Ishikawa (cell line): ENCODE measurements around the gene ZNF747.

Source experiments
- CEBPB ChIP-seq: IDR thresholded peaks from 2 replicates; pipeline ENCODE4 v1.6.1; 2012
- CREB1 ChIP-seq: IDR thresholded peaks from 2 replicates; pipeline ENCODE4 v1.6.1; 2012; ENCODE audit warnings: low read depth
- EGR1 ChIP-seq: IDR thresholded peaks from 2 replicates; pipeline ENCODE4 v1.6.1; 2012
- EP300 ChIP-seq: IDR thresholded peaks from 2 replicates; pipeline ENCODE4 v1.6.1; 2012; ENCODE audit warnings: borderline replicate concordance
- FOXM1 ChIP-seq: IDR thresholded peaks from 2 replicates; pipeline ENCODE4 v1.6.1; 2012; ENCODE audit warnings: low read depth, borderline replicate concordance
- NFIC ChIP-seq: IDR thresholded peaks from 2 replicates; pipeline ENCODE4 v1.6.1; 2012
- RAD21 ChIP-seq: IDR thresholded peaks from 2 replicates; pipeline ENCODE4 v1.6.1; 2012; ENCODE audit warnings: low read depth
- TAF1 ChIP-seq: IDR thresholded peaks from 2 replicates; pipeline ENCODE4 v1.6.1; 2012; ENCODE audit warnings: low read depth, mild to moderate bottlenecking
- TCF12 ChIP-seq: IDR thresholded peaks from 2 replicates; pipeline ENCODE4 v1.6.1; 2012; ENCODE audit warnings: low read depth
- TEAD4 ChIP-seq: IDR thresholded peaks from 2 replicates; pipeline ENCODE4 v1.6.1; 2012
- USF1 ChIP-seq: IDR thresholded peaks from 2 replicates; pipeline ENCODE4 v1.6.1; 2012
- YY1 ChIP-seq: IDR thresholded peaks from 2 replicates; pipeline ENCODE4 v1.6.1; 2012; ENCODE audit warnings: low read depth
- ZBTB7A ChIP-seq: IDR thresholded peaks from 2 replicates; pipeline ENCODE4 v1.6.1; 2012; ENCODE audit warnings: low read depth
- TF ChIP-seq, protein P1 (sequence below): IDR thresholded peaks from 2 replicates; pipeline ENCODE4 v1.6.1; 2012; ENCODE audit warnings: low read depth, mild to moderate bottlenecking
- TF ChIP-seq, protein P2 (sequence below): IDR thresholded peaks from 2 replicates; pipeline ENCODE4 v1.6.1; 2012

Gene ZNF747

GRCh38 chr16:30553393-30553899 is 18.8 kb upstream of the ZNF747 start:
- TF ChIP-seq, protein P1, sequence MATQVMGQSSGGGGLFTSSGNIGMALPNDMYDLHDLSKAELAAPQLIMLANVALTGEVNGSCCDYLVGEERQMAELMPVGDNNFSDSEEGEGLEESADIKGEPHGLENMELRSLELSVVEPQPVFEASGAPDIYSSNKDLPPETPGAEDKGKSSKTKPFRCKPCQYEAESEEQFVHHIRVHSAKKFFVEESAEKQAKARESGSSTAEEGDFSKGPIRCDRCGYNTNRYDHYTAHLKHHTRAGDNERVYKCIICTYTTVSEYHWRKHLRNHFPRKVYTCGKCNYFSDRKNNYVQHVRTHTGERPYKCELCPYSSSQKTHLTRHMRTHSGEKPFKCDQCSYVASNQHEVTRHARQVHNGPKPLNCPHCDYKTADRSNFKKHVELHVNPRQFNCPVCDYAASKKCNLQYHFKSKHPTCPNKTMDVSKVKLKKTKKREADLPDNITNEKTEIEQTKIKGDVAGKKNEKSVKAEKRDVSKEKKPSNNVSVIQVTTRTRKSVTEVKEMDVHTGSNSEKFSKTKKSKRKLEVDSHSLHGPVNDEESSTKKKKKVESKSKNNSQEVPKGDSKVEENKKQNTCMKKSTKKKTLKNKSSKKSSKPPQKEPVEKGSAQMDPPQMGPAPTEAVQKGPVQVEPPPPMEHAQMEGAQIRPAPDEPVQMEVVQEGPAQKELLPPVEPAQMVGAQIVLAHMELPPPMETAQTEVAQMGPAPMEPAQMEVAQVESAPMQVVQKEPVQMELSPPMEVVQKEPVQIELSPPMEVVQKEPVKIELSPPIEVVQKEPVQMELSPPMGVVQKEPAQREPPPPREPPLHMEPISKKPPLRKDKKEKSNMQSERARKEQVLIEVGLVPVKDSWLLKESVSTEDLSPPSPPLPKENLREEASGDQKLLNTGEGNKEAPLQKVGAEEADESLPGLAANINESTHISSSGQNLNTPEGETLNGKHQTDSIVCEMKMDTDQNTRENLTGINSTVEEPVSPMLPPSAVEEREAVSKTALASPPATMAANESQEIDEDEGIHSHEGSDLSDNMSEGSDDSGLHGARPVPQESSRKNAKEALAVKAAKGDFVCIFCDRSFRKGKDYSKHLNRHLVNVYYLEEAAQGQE: no peak
- TF ChIP-seq CREB1 (no peak), EGR1 (no peak), CEBPB (no peak), TAF1 (no peak), FOXM1 (no peak), TCF12 (no peak), NFIC (no peak)
- TF ChIP-seq, protein P2, sequence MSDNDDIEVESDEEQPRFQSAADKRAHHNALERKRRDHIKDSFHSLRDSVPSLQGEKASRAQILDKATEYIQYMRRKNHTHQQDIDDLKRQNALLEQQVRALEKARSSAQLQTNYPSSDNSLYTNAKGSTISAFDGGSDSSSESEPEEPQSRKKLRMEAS: no peak

DNA sequence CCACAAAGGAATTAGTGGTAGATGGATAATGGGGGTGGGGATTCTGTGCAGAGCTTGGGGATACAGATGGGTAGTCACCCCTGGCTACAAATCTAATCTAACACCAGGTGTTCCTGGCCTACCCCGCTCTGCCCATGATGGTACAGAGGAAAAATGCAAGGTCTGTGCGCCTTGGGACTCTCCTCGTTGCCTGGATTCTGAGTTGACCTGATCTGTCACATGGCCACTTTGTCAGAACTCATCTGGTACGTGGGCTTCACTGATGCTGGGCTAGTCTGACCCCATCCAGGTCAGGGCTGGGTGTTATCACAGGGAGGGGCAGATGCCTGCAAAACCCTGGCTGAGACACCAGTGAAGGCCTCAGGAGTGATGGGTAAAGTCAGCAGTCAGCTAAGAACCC is 18.3 kb upstream of the ZNF747 start:
- TF ChIP-seq YY1: no peak
- TF ChIP-seq NFIC: no peak
- TF ChIP-seq TEAD4: no peak
- TF ChIP-seq, protein P1: no peak

DNA sequence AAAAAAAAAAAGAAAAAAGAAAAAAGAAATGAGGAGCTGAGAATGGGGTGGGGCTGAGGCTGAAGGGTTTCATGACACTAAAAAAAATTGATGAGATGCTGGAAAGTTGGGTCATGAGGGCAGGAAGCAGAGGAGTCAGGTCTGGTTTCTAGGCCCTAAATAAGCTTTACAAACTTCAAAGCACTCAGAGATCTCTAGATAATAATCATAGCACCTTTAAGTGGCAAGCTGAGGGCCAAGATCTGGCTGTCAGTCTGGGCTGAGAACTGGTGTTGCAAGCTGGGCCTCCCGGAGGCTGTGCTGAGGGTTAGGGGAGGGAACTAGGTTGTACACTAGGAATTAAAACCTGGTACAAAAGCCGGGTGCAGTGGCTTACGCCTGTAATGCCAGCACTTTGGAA is 17.1 kb upstream of the ZNF747 start:
- TF ChIP-seq TAF1 (no peak), ZBTB7A (no peak), CEBPB (no peak), NFIC (no peak), CREB1 (no peak), YY1 (no peak), USF1 (no peak), TCF12 (no peak), EGR1 (no peak), TEAD4 (no peak), FOXM1 (no peak)
- TF ChIP-seq, protein P2: no peak
- TF ChIP-seq, protein P1: no peak

DNA sequence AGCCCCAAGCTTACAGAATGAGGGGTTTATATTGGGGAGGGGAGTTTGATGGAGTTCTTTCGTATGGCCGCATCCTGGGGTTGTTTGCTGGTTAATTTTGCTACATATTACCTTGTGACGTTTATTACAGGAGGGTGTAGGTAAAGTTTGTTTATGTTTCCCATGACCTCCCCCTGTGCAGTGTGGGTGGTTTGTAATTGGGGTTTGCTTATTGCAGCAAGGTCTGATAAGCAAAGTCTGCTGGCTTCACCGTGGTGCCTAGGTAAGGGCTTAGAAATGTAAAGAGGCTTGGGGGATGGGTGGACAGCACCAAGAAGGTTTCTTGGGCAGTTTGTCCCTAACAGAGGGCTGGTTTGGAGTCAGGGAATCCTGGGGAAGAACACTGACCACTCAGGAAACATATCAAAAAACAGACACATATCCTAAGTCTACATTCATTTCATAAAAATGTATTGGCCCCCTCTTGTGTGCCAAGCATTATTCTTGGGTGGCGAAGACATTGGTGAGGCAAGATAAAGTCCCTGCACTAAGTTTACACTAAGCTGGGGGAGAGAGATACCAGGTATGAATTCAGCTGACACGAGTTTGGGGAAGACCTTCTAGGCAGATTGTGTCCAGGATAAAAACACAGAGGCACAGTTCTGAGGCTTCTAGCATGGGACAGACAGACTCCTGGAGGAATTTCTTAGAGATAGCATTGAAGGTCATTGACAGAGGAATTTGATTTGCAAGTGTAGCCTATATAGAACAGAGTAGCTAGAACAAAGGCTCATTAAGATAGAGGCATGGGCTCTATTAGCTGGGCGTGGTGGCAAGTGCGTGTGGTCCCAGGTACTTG is 14.0 kb upstream of the ZNF747 start:
- TF ChIP-seq CREB1: no peak
- no peak for TF ChIP-seq TAF1
- TF ChIP-seq ZBTB7A: no peak
- no peak for TF ChIP-seq TEAD4
- TF ChIP-seq YY1: no peak
- TF ChIP-seq, protein P1: no peak
- TF ChIP-seq USF1: no peak
- no peak for TF ChIP-seq EP300
- TF ChIP-seq NFIC: no peak
- TF ChIP-seq EGR1: no peak
- no peak for TF ChIP-seq CEBPB
- TF ChIP-seq RAD21: no peak
- TF ChIP-seq, protein P2: no peak
- no peak for TF ChIP-seq FOXM1
- TF ChIP-seq TCF12: no peak
